ENCODE data around the gene VAV3. TPM values are rescaled to one million over a fixed set of nuclear protein-coding genes. Genes with fewer than 3 reads are reported as not detected.
A peak's percentile ranks its signal among the peaks of the same experiment; 100 is the strongest.
"Not testable (repeated sequence)": the region's sequence is repeated elsewhere in the genome, so short reads cannot be mapped to it uniquely, and the experiment has no call there.

The VAV3 gene
- total and polyA plus RNA-seq, 8 donors: 7.1 to 21.4 (median 12.8) TPM

DNA sequence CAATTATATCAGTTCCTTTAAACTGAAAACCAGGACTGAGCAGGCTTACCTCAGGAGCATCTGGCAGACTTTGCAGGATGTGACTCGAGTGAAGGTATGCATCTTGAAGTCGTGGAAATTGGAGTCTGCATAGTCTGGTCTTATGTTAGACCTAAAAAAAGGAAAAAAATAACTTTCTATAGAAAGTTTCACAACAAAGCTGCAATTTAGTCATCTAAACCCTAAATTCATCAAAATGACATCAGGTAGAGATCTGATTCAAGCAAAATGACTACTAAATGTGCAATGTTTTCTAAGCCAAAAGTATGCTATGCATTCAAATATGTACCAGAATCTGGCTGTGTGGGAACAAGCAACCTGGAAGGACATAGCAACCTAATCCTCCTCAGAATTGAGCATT lies 260.1 kb downstream of the VAV3 start:
- Histone ChIP-seq H3K9me3 (no peaks in the 10 kb centered on the region), H3K27me3 (no peaks in the 10 kb centered on the region), H3K4me1 (no peaks in the 10 kb centered on the region), H3K36me3 (no peaks in the 10 kb centered on the region), H3K4me3 (no peak overlapping the region), H3K27ac (no peak overlapping the region)
- TF ChIP-seq, protein P1, sequence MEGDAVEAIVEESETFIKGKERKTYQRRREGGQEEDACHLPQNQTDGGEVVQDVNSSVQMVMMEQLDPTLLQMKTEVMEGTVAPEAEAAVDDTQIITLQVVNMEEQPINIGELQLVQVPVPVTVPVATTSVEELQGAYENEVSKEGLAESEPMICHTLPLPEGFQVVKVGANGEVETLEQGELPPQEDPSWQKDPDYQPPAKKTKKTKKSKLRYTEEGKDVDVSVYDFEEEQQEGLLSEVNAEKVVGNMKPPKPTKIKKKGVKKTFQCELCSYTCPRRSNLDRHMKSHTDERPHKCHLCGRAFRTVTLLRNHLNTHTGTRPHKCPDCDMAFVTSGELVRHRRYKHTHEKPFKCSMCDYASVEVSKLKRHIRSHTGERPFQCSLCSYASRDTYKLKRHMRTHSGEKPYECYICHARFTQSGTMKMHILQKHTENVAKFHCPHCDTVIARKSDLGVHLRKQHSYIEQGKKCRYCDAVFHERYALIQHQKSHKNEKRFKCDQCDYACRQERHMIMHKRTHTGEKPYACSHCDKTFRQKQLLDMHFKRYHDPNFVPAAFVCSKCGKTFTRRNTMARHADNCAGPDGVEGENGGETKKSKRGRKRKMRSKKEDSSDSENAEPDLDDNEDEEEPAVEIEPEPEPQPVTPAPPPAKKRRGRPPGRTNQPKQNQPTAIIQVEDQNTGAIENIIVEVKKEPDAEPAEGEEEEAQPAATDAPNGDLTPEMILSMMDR (IDR thresholded peaks at IDR 0.05): no peak
- ATAC-seq (no peak), FAIRE-seq (no peak), DNase-seq (no peak)
- intact Hi-C loops (cut with DNase I): no loop called here
- 50 to 53% methylated on average over 2 of the region's 2 CpGs for WGBS, 2 donors

DNA sequence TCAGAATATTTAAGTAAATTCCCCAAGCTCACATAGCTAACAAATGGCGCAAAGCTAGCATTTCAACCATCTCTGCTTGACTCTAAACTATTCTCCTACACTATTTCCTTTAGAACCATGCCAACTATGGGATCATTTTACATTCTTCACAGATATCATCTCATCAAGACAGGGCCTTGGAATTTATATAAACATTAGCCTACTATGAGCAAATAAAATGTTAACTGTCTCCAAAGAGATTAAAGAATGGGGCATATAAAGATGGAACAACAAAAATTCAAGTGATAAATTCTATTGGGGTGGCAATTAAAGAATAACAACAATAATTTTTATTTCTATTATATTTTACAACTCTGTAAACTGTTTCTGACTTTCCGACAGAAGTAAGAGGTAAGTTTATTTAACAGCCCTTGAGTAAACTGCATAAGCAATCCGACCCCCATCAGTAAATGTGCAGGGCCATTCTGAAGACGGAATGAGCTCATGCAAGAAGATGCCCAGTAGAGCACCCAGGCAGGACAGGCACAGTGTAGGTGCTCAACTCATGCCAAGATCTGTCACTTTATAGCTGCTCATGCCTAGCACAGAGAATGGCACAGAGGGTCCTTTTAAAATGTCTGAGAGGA lies 261.9 kb downstream of the VAV3 start:
- DNase-seq: no peak
- Histone ChIP-seq H3K27ac (no peak overlapping the region), H3K9me3 (no peaks in the 10 kb centered on the region), H3K4me1 (no peaks in the 10 kb centered on the region), H3K4me3 (no peak overlapping the region), H3K36me3 (no peaks in the 10 kb centered on the region), H3K27me3 (no peaks in the 10 kb centered on the region)
- TF ChIP-seq, protein P1 (IDR thresholded peaks at IDR 0.05): no peak
- ATAC-seq: no peak
- no peak for FAIRE-seq
- 53 to 57% methylated on average over 4 of the region's 4 CpGs for WGBS, 2 donors
- intact Hi-C loops (cut with DNase I): no loop called here

DNA sequence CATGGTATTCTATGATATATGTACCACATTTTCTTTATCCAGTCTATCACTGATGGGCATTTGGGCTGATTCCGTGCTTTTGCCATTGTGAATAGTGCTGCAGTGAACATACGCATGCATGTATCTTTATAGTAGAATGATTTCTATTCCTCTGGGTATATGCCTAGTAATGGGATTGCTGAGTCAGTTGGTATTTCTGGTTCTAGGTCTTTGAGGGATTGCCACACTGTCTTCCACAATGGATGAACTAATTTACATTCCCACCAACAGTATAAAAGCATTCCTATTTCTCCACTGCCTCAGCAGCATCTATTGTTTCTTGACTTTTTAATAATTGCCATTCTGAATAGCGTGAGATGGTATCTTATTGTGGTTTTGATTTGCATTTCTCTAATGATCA lies 264.3 kb downstream of the VAV3 start:
- H3K36me3 ChIP-seq; H3K9me3 ChIP-seq; H3K4me3 ChIP-seq; H3K4me1 ChIP-seq; H3K27me3 ChIP-seq; H3K27ac ChIP-seq; intact Hi-C loops (cut with DNase I); DNase-seq; ATAC-seq; FAIRE-seq: not testable (repeated sequence)
- WGBS, 2 donors: 59 to 77% methylated on average over 3 of the region's 3 CpGs

DNA sequence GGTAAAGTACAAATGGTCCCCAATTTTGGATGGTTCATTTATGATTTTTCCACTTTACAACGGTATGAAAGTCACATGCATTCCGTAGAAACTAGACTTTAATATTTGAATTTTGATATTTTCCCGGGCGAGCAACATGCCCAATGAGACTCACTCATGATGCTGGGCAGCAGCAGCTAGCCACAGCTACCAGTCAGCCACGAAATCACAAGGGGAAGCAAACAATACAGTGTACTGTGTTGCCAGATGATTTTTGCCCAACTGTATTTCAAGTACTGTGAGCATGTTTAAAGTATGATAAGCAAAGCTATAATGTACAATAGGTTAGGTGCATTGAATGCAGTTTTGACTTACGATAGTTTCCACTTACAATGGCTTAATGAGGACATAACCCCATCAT lies 266.8 kb downstream of the VAV3 start:
- ATAC-seq: peak in 1 of 4 donors; percentile 27
- no peaks in the 10 kb centered on the region for H3K27me3 ChIP-seq
- TF ChIP-seq, protein P1 (IDR thresholded peaks at IDR 0.05): no peak
- H3K9me3 ChIP-seq: no peaks in the 10 kb centered on the region
- intact Hi-C loops (cut with DNase I): no loop called here
- no peaks in the 10 kb centered on the region for H3K4me1 ChIP-seq
- no peak overlapping the region for H3K27ac ChIP-seq
- FAIRE-seq: no peak
- H3K36me3 ChIP-seq: no peaks in the 10 kb centered on the region
- DNase-seq: no peak
- 55 to 80% methylated on average over 6 of the region's 6 CpGs for WGBS, 2 donors
- no peak overlapping the region for H3K4me3 ChIP-seq

DNA sequence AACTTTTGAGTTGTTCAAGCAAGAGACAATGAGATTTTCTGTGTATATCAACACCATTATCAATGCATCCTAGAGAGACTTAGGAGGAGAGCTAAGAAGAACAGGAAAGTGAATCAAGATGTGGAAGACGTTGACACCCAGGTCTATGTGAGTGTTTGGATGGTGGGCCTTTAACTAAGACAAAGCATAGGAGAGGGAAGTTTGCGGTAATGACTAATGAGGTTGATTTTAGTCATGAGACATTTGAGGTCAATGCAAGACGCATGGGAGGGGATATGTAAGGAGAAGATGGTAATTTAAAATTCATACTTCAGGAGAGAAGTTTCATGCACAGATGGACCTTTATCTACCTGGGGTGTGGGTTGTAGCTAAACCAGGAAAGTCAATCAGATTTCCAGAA lies 269.6 kb downstream of the VAV3 start:
- FAIRE-seq (no peak), DNase-seq (no peak), ATAC-seq (no peak)
- Histone ChIP-seq H3K4me3 (no peak overlapping the region), H3K36me3 (no peaks in the 10 kb centered on the region), H3K4me1 (no peaks in the 10 kb centered on the region), H3K9me3 (no peaks in the 10 kb centered on the region), H3K27ac (no peak overlapping the region), H3K27me3 (no peaks in the 10 kb centered on the region)
- TF ChIP-seq, protein P1 (IDR thresholded peaks at IDR 0.05): no peak
- intact Hi-C loops (cut with DNase I): no loop called here
- WGBS, 2 donors: 74 to 78% methylated on average over 3 of the region's 3 CpGs

All from pancreas (tissue), 10 donors.